ENCODE data around the gene ZNRF2. TPM values are rescaled to one million over a fixed set of nuclear protein-coding genes. Genes with fewer than 3 reads are reported as not detected.

Gene ZNRF2
- total RNA-seq, 1 donor from 2014 or later: 12.5 TPM

GRCh38 chr7:30278376-30278775 lies 6.0 kb upstream of the ZNRF2 start:
- TF ChIP-seq CTCF (IDR thresholded peaks at IDR 0.05; ENCODE audit: unreplicated experiment): no peak
- Mint-ChIP-seq H3K4me1 (peaks cover 12% of the 10 kb centered on the region), H3K27ac (peak overlapping the region; percentile 13), H3K9me3 (no peaks in the 10 kb centered on the region), H3K4me3 (no peak overlapping the region), H3K27me3 (ENCODE audit: low read depth) (no peaks in the 10 kb centered on the region), H3K36me3 (no peaks in the 10 kb centered on the region)
- no peak for DNase-seq (ENCODE audit: low spot score in 2 of 2, unreplicated experiment in 2 of 2)

DNA sequence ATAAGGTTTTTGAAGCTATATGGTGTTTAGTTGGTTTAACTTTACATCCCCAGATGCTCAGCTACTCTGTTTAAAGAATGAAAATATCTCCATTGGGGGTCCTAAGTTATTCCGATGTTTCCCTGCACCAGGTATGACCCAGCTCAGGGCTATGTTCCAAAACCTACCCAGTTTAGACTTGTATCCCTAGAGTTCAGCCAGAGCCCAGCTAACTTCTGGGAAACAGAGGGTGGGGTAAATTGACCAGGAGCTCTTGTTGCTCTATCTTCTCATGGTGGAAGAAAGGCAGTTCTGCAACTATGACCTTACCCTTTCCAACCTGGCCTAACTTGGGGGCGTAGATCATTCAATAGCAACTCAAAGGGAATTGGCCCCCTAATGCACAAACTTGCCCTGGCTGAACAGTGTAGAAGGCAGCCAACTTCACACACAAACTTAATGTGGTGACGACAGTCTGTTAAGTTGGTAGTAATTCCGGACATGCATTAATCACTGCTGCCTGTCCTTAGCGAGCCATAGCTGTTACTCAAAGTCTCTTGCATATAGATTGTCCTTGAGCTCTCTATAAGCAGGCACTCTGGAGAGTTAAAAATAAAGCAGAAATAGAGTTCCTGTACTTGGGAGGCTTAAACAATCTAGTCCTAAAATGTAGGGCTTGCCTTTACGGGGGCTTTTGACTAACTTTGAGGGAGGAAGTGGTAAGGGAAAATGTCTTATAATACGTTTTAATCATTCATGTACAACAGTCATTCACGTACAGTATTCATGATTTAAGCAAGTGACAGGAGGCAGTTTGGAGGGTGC lies 5.3 kb upstream of the ZNRF2 start:
- DNase-seq (ENCODE audit: low spot score in 2 of 2, unreplicated experiment in 2 of 2): no peak
- Mint-ChIP-seq H3K27ac (no peak overlapping the region), H3K4me1 (peaks cover 14% of the 10 kb centered on the region), H3K27me3 (ENCODE audit: low read depth) (no peaks in the 10 kb centered on the region), H3K9me3 (no peaks in the 10 kb centered on the region), H3K36me3 (no peaks in the 10 kb centered on the region), H3K4me3 (no peak overlapping the region)
- TF ChIP-seq CTCF (IDR thresholded peaks at IDR 0.05; ENCODE audit: unreplicated experiment): no peak

- H3K4me1 Mint-ChIP-seq: peaks cover 15% of the 10 kb centered on the region
- no peaks in the 10 kb centered on the region for H3K9me3 Mint-ChIP-seq
- no peak overlapping the region for H3K27ac Mint-ChIP-seq
- TF ChIP-seq CTCF (IDR thresholded peaks at IDR 0.05; ENCODE audit: unreplicated experiment): no peak
- DNase-seq (ENCODE audit: low spot score in 2 of 2, unreplicated experiment in 2 of 2): no peak
- no peak overlapping the region for H3K4me3 Mint-ChIP-seq
- H3K27me3 Mint-ChIP-seq (ENCODE audit: low read depth): no peaks in the 10 kb centered on the region
- H3K36me3 Mint-ChIP-seq: no peaks in the 10 kb centered on the region
Measured at GRCh38 chr7:30279653-30279904, 4.8 kb upstream of the ZNRF2 start.

DNA sequence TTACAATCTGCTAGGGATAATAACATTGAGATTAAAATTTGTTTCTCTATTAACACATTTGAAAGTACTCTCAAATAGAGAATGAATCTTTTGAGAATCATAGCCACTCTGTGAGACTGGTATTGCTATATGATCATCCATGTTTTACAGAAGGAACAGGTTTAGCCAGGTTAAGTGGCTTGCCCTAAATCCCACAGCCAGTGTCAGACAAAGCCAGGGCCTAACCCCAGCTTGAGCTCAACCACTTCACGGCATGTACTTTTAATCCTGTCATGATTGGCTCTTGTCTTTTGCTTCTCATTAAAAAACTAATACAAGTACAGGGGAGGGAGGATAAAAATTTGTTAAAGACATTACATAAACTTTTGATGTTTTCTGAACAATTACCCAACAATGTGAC lies 3.8 kb upstream of the ZNRF2 start:
- no peaks in the 10 kb centered on the region for H3K36me3 Mint-ChIP-seq
- H3K4me1 Mint-ChIP-seq: peaks cover 15% of the 10 kb centered on the region
- no peak overlapping the region for H3K4me3 Mint-ChIP-seq
- H3K27ac Mint-ChIP-seq: no peak overlapping the region
- TF ChIP-seq CTCF (IDR thresholded peaks at IDR 0.05; ENCODE audit: unreplicated experiment): no peak
- no peak for DNase-seq (ENCODE audit: low spot score in 2 of 2, unreplicated experiment in 2 of 2)
- H3K9me3 Mint-ChIP-seq: no peaks in the 10 kb centered on the region
- H3K27me3 Mint-ChIP-seq (ENCODE audit: low read depth): no peaks in the 10 kb centered on the region

DNA sequence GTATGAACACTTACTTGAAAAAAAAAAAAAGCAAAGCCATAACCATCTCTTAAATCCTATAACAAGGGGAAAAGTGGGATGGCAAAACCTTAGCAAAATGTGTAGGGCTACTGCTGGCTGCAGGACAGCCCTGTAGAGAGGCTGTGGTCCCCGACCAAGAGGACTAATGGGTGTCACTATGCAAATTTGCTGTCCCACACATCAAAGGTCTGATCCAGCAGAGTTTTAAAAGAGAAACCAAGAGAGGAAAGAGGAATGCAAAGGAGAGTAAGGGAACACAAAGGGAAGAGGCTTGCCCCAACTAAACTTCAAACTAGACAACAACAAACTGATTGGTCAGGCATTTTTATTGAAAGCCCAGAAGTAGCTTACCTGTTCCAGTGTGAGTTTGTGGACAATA lies 3.1 kb upstream of the ZNRF2 start:
- no peak overlapping the region for H3K27ac Mint-ChIP-seq
- no peak for TF ChIP-seq CTCF (IDR thresholded peaks at IDR 0.05; ENCODE audit: unreplicated experiment)
- no peaks in the 10 kb centered on the region for H3K36me3 Mint-ChIP-seq
- H3K4me3 Mint-ChIP-seq: no peak overlapping the region
- H3K27me3 Mint-ChIP-seq (ENCODE audit: low read depth): no peaks in the 10 kb centered on the region
- DNase-seq (ENCODE audit: low spot score in 2 of 2, unreplicated experiment in 2 of 2): no peak
- peaks cover 19% of the 10 kb centered on the region for H3K4me1 Mint-ChIP-seq
- H3K9me3 Mint-ChIP-seq: no peaks in the 10 kb centered on the region

- H3K36me3 Mint-ChIP-seq: no peaks in the 10 kb centered on the region
- TF ChIP-seq CTCF (IDR thresholded peaks at IDR 0.05; ENCODE audit: unreplicated experiment): no peak
- no peak overlapping the region for H3K4me3 Mint-ChIP-seq
- peaks cover 24% of the 10 kb centered on the region for H3K4me1 Mint-ChIP-seq
- H3K27ac Mint-ChIP-seq: no peak overlapping the region
- H3K9me3 Mint-ChIP-seq: no peaks in the 10 kb centered on the region
- no peaks in the 10 kb centered on the region for H3K27me3 Mint-ChIP-seq (ENCODE audit: low read depth)
- DNase-seq (ENCODE audit: low spot score in 2 of 2, unreplicated experiment in 2 of 2): no peak
Measured at GRCh38 chr7:30281791-30282190, 2.6 kb upstream of the ZNRF2 start.
